Panc1 (cell line): ENCODE measurements around the gene GPR15. TPM values are rescaled to one million over a fixed set of nuclear protein-coding genes. Genes with fewer than 3 reads are reported as not detected.

ENCODE experiments used
- ATAC-seq: fragments of 200-7000 bp; cut with Tn5 transposase; 2 replicates; pipeline ENCODE4 v1.9.1; 2020; ENCODE audit warnings: mild to moderate bottlenecking, moderate library complexity
- BruUV-seq: library from RNA; stranded (reverse); fragments of 400-500 nt; replicated peaks from 2 replicates; lab custom pipeline; 2021; lab: Mats Ljungman, UMichigan
- CTCF ChIA-PET: fragments of 300-600 bp; sonication (Branson Sonifier 250); formaldehyde crosslinking; loops from one replicate; lab custom pipeline; 2022; ENCODE audit warnings: antibody characterized with exemption; lab: Charles Lee
- POLR2A ChIA-PET: fragments of 300-600 bp; sonication (Branson Sonifier 250); formaldehyde crosslinking; loops from one replicate; lab custom pipeline; 2022; ENCODE audit warnings: antibody characterized with exemption; lab: Charles Lee
- DNase-seq: peaks from one replicate; pipeline ENCODE4 v3.0.0-alpha.2; 2010; ENCODE audit warnings: low read depth, low spot score
- H3K27ac ChIP-seq: 2 replicates; pipeline ENCODE4 v1.5.1; 2011; ENCODE audit warnings: mild to moderate bottlenecking, low read length, inconsistent platforms
- H3K27me3 ChIP-seq: fragments of 200-500 bp; sonication (Bioruptor generic); 2 replicates; pipeline ENCODE4 v1.6.0; 2014; ENCODE audit warnings: low read length, inconsistent platforms; ENCODE audit not compliant: control insufficient read depth, insufficient read depth
- H3K36me3 ChIP-seq: fragments of 200-500 bp; sonication (Bioruptor generic); 2 replicates; pipeline ENCODE4 v1.5.1; 2014; ENCODE audit warnings: inconsistent platforms, mild to moderate bottlenecking, low read length, moderate library complexity; ENCODE audit not compliant: control insufficient read depth, insufficient read depth
- H3K4me1 ChIP-seq: 2 replicates; pipeline ENCODE4 v1.5.1; 2011; ENCODE audit warnings: inconsistent platforms, mild to moderate bottlenecking, low read length, moderate library complexity; ENCODE audit not compliant: control insufficient read depth, insufficient read depth
- H3K4me3 ChIP-seq, 2 experiments: 2 replicates each; pipeline ENCODE4 v1.5.1; 2011 to 2012; ENCODE audit warnings: low read depth in 2 of 2, low read length in 2 of 2, mild to moderate bottlenecking in 2 of 2, inconsistent platforms in 1 of 2, moderate library complexity in 1 of 2
- H3K9me3 ChIP-seq: fragments of 200-500 bp; sonication (Bioruptor generic); 2 replicates; pipeline ENCODE4 v1.5.1; 2014; ENCODE audit warnings: low read depth, mild to moderate bottlenecking, inconsistent platforms, low read length, moderate library complexity; ENCODE audit not compliant: control insufficient read depth, insufficient read depth
- CTCF ChIP-seq: fragments of 450-650 bp; IDR thresholded peaks from 2 replicates; pipeline ENCODE4 v1.5.1; 2017; ENCODE audit warnings: mild to moderate bottlenecking
- POLR2AphosphoS5 ChIP-seq: IDR thresholded peaks from 2 replicates; pipeline ENCODE4 v1.6.1; 2012; ENCODE audit warnings: mild to moderate bottlenecking, low read depth, low read length, moderate library complexity
- REST ChIP-seq, 2 experiments: IDR thresholded peaks; 2 replicates each; pipeline ENCODE4 v1.6.1; 2011 to 2012; ENCODE audit warnings: low read depth in 2 of 2, control low read depth in 1 of 2, low read length in 1 of 2, mild to moderate bottlenecking in 1 of 2, moderate library complexity in 1 of 2; ENCODE audit not compliant: insufficient read depth in 1 of 2
- SIN3A ChIP-seq: IDR thresholded peaks from 2 replicates; pipeline ENCODE4 v1.6.1; 2012; ENCODE audit warnings: low read depth, mild to moderate bottlenecking, low read length, moderate library complexity, borderline replicate concordance; ENCODE audit not compliant: insufficient read depth
- TCF7L2 ChIP-seq: IDR thresholded peaks from 2 replicates; pipeline ENCODE4 v1.6.1; 2011; ENCODE audit warnings: mild to moderate bottlenecking, low read depth, low read length, inconsistent platforms
- in situ Hi-C: cut with HindIII; loops from 2 replicates; pipeline ENCODE4 v1.10.0; 2016; ENCODE audit warnings: low sequenced_read_pairs, low pct_unique_long_range_greater_than_20kb
- intact Hi-C: fragments of 100-400 bp; cut with micrococcal nuclease; formaldehyde crosslinking; loops from one replicate; pipeline ENCODE4 v1.10.0; 2022; ENCODE audit not compliant: unreplicated experiment
- total RNA-seq: library from RNA; stranded (reverse); gene quantifications from one replicate; pipeline ENCODE4 v1.2.1, GENCODE V29; 2021; ENCODE audit not compliant: unreplicated experiment

The GPR15 gene
- total RNA-seq, 1 experiment from 2014 or later = not detected

- in situ Hi-C loops = no loop called here
- H3K9me3 ChIP-seq = no peaks in the 10 kb centered on the region
- H3K27ac ChIP-seq = no peak overlapping the region
- peaks cover 10% of the 10 kb centered on the region for H3K27me3 ChIP-seq
- POLR2A ChIA-PET = no interaction called here
- CTCF ChIA-PET = no interaction called here
- H3K4me1 ChIP-seq = no peaks in the 10 kb centered on the region
- BruUV-seq = no TSS peak
- DNase-seq (no peak), ATAC-seq (no peak)
- no peak overlapping the region for H3K4me3 ChIP-seq
- TF ChIP-seq SIN3A (no peak), TCF7L2 (no peak), POLR2AphosphoS5 (no peak)
- intact Hi-C loops = no loop called here
- no peaks in the 10 kb centered on the region for H3K36me3 ChIP-seq
Observed at GRCh38 chr3:98540346-98540745, 8.6 kb downstream of the GPR15 start.

- intact Hi-C loops = no loop called here
- Histone ChIP-seq H3K4me3 (no peak overlapping the region), H3K27ac (no peak overlapping the region), H3K36me3 (no peaks in the 10 kb centered on the region), H3K27me3 (peaks cover 16% of the 10 kb centered on the region), H3K9me3 (no peaks in the 10 kb centered on the region), H3K4me1 (no peaks in the 10 kb centered on the region)
- in situ Hi-C loops = no loop called here
- DNase-seq (no peak), ATAC-seq (no peak)
- ChIA-PET CTCF (no interaction called here), POLR2A (no interaction called here)
- TF ChIP-seq POLR2AphosphoS5 = no peak
- TF ChIP-seq TCF7L2 = no peak
- TF ChIP-seq REST (IDR thresholded peaks at IDR 0.05; ENCODE audit: insufficient read depth in 1 of 2, low read depth in 2 of 2, low read length in 1 of 2) = no peak
- TF ChIP-seq SIN3A = no peak
- TF ChIP-seq CTCF = no peak
- no TSS peak for BruUV-seq
Observed at GRCh38 chr3:98541695-98542094, 9.9 kb downstream of the GPR15 start.

GRCh38 chr3:98542623-98543022 lies 10.8 kb downstream of the GPR15 start:
- no TSS peak for BruUV-seq
- ChIA-PET CTCF (no interaction called here), POLR2A (no interaction called here)

More at GRCh38 chr3:98542623-98543022, 10.8 kb downstream of the GPR15 start:
- intact Hi-C loops = no loop called here
- Histone ChIP-seq H3K27ac (no peak overlapping the region), H3K36me3 (no peaks in the 10 kb centered on the region), H3K9me3 (no peaks in the 10 kb centered on the region), H3K4me1 (no peaks in the 10 kb centered on the region), H3K27me3 (peaks cover 16% of the 10 kb centered on the region), H3K4me3 (no peak overlapping the region)
- DNase-seq = no peak
- in situ Hi-C loops = no loop called here
- ATAC-seq = no peak
- TF ChIP-seq TCF7L2 (no peak), SIN3A (no peak), POLR2AphosphoS5 (no peak), CTCF (no peak), REST (IDR thresholded peaks at IDR 0.05; ENCODE audit: insufficient read depth in 1 of 2, low read depth in 2 of 2, low read length in 1 of 2) (no peak)
